ENCODE results near the gene TNRC18. TPM values are rescaled to one million over a fixed set of nuclear protein-coding genes. Genes with fewer than 3 reads are reported as not detected.
A peak's percentile ranks its signal among the peaks of the same experiment; 100 is the strongest.

TNRC18 gene
- total RNA-seq, 6 experiments from 2014 or later: 70.6 to 87.1 (median 79.9) TPM

- DNase-seq: peak; percentile 49
- Mint-ChIP-seq H3K4me3 (peak overlapping the region; percentile 92; the same call in 1 of the 2 replicates), H3K27ac (peak overlapping the region; percentile 86), H3K4me1 (ENCODE audit: low read depth) (peaks cover 37% of the 10 kb centered on the region), H3K9me3 (no peaks in the 10 kb centered on the region; the same call in 1 of the 2 replicates), H3K36me3 (ENCODE audit: low read depth) (peaks cover 4% of the 10 kb centered on the region), H3K27me3 (ENCODE audit: insufficient read depth) (peaks cover 8% of the 10 kb centered on the region)
- TF ChIP-seq CTCF (IDR thresholded peaks at IDR 0.05): no peak
Measured at GRCh38 chr7:5417106-5418071, 6.2 kb downstream of the TNRC18 start.

GRCh38 chr7:5414916-5415315 lies 8.7 kb downstream of the TNRC18 start:
- peaks cover 50% of the 10 kb centered on the region for H3K4me1 Mint-ChIP-seq (ENCODE audit: low read depth)
- H3K4me3 Mint-ChIP-seq: no peak overlapping the region
- no peak for TF ChIP-seq CTCF (IDR thresholded peaks at IDR 0.05)
- H3K27ac Mint-ChIP-seq: peak overlapping the region; percentile 37
- DNase-seq: no peak
- peaks cover 4% of the 10 kb centered on the region for H3K27me3 Mint-ChIP-seq (ENCODE audit: insufficient read depth)
- H3K36me3 Mint-ChIP-seq (ENCODE audit: low read depth): peaks cover 16% of the 10 kb centered on the region
- no peaks in the 10 kb centered on the region; the same call in 1 of the 2 replicates for H3K9me3 Mint-ChIP-seq

GRCh38 chr7:5413449-5413786 lies 10.2 kb downstream of the TNRC18 start:
- peaks cover 51% of the 10 kb centered on the region for H3K4me1 Mint-ChIP-seq (ENCODE audit: low read depth)
- peaks cover 21% of the 10 kb centered on the region for H3K36me3 Mint-ChIP-seq (ENCODE audit: low read depth)
- H3K9me3 Mint-ChIP-seq: no peaks in the 10 kb centered on the region; the same call in 1 of the 2 replicates
- no peak overlapping the region for H3K4me3 Mint-ChIP-seq
- peaks cover 2% of the 10 kb centered on the region; the same call in 1 of the 2 replicates for H3K27me3 Mint-ChIP-seq (ENCODE audit: insufficient read depth)
- DNase-seq: no peak
- peak overlapping the region; percentile 69 for H3K27ac Mint-ChIP-seq
- TF ChIP-seq CTCF (IDR thresholded peaks at IDR 0.05): no peak

GRCh38 chr7:5408777-5409176 lies 14.9 kb downstream of the TNRC18 start:
- Mint-ChIP-seq H3K27ac (peak overlapping the region; percentile 48), H3K36me3 (ENCODE audit: low read depth) (peaks cover 29% of the 10 kb centered on the region), H3K27me3 (ENCODE audit: insufficient read depth) (no peaks in the 10 kb centered on the region; the same call in none of the 2 replicates), H3K4me1 (ENCODE audit: low read depth) (peaks cover 30% of the 10 kb centered on the region), H3K9me3 (no peaks in the 10 kb centered on the region; the same call in 1 of the 2 replicates), H3K4me3 (0 out of 2 replicates have a peak overlapping the region, but pooled peaks have one; percentile 8)
- no peak for DNase-seq
- no peak for TF ChIP-seq CTCF (IDR thresholded peaks at IDR 0.05)

GRCh38 chr7:5406957-5407945 lies 16.4 kb downstream of the TNRC18 start:
- H3K4me1 Mint-ChIP-seq (ENCODE audit: low read depth): peaks cover 25% of the 10 kb centered on the region
- H3K9me3 Mint-ChIP-seq: no peaks in the 10 kb centered on the region; the same call in 1 of the 2 replicates
- TF ChIP-seq CTCF (IDR thresholded peaks at IDR 0.05): no peak
- H3K27me3 Mint-ChIP-seq (ENCODE audit: insufficient read depth): no peaks in the 10 kb centered on the region; the same call in none of the 2 replicates
- peaks cover 29% of the 10 kb centered on the region for H3K36me3 Mint-ChIP-seq (ENCODE audit: low read depth)
- no peak overlapping the region for H3K4me3 Mint-ChIP-seq
- DNase-seq: no peak
- H3K27ac Mint-ChIP-seq: no peak overlapping the region

All from HFFc6 (cell line).